Hepatic stellate cell (primary cell): ENCODE data around the gene NME3.

Experiments used
- DNase-seq: peaks from one replicate; pipeline ENCODE4 v3.0.0; 2011; ENCODE audit warnings: low spot score

NME3 gene

DNA sequence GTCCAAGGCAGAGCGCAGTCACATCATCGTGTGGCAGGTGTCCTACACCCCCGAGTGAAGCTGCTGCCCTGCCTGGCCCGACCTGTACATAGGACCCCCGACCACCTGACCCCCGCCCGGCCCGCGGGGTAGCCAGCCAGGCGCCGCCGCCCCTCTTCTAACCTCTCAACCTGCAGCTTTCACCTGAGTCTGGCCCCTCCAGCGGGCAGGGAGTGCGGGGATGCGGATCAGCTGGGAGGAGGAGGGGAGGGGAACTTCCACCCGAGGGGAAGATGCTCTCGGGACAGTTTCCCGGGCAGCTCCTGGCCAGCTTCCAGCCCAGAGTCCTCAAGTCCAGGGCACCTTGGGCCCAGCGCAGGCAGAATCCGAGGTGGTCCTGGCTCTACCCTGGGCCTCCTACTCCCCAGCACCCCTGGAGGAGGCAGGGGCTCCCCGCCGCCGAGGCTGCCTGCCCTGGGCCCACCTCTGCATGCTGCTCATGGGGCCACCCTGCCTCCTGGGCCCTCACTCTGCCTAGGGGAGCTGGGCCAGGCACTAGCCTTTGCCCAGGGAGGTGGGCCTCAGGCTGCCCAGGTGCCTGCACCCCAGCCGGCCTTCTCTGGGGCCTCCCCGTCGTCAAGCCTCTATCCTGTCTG is 2.5 kb downstream of the NME3 start:
- no peak for DNase-seq

- DNase-seq = no peak
These were observed 3.1 kb downstream of the NME3 start for GRCh38 chr16:1768061-1768766.

DNA sequence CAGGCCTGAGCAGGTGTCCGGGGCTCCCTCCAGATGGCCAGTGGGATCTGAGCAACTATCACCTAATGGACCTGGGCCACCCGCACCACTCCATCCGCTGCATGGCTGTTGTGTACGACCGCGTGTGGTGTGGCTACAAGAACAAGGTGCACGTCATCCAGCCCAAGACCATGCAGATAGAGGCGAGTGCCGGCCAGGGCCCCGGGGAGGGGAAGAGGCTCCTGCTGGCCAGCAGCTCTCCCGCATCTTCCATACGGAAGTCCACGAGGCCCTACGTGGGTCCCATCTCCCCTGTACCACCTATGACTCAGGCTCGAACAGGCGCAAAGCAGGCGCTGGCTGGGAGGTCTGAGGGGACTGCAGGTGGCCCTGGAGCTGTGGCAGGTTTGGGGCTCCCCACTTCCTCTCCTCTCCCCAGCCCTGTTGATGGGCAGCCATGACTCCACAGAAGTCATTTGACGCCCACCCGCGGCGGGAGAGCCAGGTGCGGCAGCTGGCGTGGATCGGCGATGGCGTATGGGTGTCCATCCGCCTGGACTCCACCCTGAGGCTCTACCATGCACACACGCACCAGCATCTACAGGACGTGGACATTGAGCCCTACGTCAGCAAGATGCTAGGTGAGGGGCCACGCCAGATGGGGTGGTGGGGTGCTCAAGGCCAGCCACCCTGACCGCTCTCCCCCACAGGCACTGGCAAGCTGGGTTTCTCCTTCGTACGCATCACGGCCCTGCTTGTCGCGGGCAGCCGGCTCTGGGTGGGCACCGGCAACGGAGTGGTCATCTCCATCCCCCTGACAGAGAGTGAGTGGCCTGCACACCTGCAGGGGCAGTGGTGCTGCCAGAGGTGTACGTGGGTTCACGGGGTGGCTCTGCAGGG is 4.0 kb downstream of the NME3 start:
- DNase-seq = no peak

GRCh38 chr16:1766701-1767100 is 4.6 kb downstream of the NME3 start:
- no peak for DNase-seq

DNA sequence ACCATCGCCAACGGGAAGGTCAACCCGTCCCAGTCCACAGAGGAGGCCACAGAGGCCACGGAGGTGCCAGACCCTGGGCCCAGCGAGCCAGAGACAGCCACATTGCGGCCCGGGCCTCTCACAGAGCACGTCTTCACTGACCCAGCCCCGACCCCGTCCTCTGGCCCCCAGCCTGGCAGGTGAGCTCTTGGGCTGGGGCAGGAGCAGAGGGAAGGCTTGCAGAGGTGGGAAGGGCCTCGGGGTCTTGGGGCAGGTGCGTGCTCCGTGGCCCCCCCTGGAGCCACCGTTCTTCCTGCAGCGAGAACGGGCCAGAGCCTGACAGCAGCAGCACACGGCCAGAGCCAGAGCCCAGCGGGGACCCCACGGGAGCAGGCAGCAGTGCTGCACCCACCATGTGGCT is 5.1 kb downstream of the NME3 start:
- no peak for DNase-seq

- no peak for DNase-seq
These were observed 5.5 kb downstream of the NME3 start for GRCh38 chr16:1765826-1766225.

DNA sequence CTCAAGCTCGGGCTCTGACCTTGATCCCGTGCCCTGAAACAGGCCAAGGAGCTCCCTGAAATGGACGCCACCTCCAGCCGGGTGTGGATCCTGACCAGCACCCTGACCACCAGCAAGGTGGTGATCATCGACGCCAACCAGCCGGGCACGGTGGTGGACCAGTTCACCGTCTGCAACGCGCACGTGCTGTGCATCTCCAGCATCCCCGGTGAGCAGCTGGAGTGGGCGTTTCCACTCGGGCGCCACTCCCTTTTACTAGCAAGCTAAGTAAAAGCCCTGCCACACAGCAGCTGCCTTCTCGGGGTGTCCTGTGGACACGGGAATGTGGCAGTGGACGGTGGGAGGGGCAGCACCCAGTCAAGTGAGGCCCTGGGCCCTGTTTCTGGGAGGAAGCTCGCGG is 6.4 kb downstream of the NME3 start:
- DNase-seq = no peak

DNA sequence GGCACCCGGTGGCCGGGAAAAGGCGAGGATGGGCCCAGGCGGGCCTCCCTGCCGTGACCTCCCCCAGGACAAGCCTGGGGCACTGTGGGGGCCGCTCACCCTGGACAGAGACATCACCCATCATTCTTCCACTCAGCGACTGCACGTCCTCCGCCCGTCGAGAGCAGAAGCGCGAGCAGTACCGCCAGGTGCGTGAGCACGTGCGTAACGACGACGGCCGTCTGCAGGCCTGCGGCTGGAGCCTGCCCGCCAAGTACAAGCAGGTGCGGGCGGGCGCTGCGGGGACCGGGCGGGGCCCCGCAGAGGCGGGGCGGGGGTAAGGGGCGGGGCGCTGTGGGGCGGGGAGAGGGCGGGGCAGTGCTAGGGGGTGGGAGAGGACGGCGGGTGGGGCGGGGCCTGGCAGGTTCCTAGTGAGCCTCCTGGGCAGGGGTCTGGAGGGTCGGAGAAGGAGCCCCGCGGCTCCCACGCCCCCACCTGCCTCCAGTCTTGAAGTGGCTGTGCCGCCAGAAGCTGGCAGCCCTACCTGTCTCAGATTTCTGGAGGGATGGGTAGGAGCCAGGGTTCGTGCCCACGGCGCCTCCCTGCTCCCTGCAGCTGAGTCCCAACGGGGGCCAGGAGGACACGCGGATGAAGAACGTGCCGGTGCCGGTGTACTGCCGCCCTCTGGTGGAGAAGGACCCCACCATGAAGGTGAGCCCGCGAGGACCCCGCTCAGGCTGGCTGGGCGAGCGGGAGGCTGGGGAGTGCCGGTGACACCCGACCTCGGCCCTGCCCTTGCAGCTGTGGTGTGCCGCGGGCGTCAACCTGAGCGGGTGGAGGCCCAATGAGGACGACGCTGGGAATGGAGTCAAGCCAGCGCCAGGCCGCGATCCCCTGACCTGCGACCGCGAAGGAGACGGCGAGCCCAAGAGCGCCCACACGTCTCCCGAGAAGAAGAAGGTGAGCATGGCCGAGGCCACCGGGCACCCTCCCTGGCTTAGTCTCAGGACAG is 7.5 kb downstream of the NME3 start:
- no peak for DNase-seq

DNA sequence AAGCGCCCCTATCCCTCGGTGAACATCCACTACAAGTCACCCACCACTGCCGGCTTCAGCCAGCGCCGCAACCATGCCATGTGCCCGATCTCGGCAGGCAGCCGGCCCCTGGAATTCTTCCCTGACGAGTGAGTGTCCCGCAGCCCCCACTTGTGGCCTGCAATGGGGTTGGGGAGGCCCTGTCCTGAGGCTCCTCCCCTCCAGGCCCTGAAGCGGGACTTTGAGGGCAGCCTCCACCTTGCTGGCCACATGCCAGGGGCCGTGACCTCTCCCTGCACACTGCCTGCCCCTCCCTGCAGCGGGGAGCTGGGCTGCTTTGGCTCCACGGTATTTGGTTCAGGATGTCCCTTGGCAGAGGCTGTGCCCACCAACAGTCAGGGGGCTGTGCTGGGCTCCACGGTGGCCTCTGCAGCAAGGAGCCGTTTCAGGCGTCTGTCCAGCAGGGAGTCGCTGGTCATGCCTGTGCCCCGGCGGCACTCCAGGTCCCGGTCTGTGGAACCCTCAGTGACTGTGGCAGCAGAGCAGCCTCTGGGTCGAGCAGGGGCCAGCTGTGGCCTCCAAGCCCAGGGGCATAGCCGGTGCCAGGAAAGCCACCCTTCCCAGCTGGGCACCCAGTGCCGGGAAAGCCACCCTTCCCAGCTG is 8.3 kb downstream of the NME3 start:
- DNase-seq = no peak

DNA sequence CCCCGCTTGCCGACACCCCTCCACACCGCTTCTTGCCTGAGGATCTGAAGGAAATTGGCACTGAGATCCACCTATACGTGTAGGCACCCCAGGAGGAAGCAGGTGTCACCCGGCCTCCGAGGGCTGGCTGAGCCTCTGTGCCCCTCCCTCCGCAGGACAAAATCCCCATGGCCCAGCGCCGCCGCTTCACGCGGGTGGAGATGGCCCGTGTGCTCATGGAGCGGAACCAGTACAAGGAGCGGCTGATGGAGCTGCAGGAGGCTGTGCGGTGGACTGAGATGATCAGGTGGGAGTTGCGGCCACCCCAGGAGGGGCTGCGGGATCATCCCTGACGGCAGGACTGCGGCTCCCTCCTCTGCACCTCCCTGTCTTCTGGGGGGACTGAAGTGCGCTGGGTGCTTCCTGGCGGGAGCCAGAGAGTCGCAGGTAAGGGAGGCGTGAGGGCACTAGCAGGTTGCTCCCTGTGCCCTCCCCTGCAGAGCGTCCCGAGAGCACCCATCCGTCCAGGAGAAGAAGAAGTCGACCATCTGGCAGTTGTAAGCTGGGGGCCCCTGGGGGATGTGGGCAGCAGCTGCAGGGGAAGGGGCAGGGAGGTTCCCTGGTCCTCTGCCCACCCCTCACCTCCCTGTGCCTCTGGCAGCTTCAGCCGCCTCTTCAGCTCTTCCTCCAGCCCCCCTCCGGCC is 9.0 kb downstream of the NME3 start:
- no peak for DNase-seq

DNA sequence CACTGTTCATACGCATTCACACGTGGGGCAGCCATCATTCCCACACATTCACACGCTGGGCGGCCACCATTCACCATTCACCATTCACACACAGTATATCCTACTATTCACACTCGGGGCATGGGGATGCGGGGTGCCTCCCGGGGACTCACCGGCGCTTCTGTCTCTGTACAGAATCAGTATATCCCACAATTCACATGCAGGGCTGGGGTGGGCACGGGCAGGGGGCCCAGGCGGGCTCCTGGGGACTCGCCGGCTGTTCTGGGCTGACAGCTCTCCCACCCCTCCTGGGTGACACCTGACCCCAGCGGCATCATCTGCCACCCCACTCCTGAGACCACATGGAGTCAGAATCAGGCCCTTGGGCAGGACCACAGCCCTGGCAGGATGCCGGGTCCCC is 9.6 kb downstream of the NME3 start:
- DNase-seq = no peak

GRCh38 chr16:1760911-1761310 is 10.4 kb downstream of the NME3 start:
- DNase-seq = no peak

GRCh38 chr16:1759511-1759910 is 11.8 kb downstream of the NME3 start:
- DNase-seq = no peak

- DNase-seq = no peak
These were observed 12.4 kb downstream of the NME3 start for GRCh38 chr16:1758923-1759322.

DNA sequence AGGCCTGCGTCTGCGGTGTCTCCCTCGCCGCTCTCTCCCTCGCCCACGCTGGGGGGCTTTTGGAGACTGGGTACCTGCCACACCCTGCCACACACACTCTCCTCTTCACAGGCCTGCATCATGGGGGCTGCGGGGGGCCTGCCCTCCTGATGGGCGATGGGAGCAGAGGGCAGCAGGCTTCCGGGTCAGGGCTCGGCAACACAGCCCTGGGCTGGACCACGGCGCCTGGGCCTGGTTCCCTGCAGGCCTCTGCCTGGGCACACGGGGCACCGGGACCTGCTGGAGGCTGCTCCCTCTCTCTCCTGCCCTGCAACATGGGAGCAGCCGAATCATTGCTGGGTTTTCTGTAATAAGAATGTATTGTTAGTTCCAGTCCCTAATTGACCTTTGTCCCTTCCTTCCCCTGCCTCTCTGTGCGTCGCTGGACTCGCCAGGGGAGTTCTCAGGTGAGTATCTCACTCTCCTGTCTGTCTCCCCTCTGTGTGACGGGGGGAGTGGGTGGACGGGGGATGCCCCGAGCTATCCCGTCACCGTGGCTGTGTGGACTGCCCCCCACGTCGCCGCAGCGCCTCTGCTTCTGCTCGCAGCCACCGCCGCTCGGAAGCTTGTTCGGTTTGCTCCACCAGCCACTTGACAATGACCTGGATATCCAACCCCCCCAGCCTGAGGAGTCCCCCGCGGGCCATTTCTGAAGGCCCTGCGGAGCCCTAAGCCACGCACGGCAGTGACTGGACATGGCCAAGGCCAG is 13.5 kb downstream of the NME3 start:
- DNase-seq = no peak

- no peak for DNase-seq
These were observed 17.1 kb downstream of the NME3 start for GRCh38 chr16:1754204-1754603.

DNA sequence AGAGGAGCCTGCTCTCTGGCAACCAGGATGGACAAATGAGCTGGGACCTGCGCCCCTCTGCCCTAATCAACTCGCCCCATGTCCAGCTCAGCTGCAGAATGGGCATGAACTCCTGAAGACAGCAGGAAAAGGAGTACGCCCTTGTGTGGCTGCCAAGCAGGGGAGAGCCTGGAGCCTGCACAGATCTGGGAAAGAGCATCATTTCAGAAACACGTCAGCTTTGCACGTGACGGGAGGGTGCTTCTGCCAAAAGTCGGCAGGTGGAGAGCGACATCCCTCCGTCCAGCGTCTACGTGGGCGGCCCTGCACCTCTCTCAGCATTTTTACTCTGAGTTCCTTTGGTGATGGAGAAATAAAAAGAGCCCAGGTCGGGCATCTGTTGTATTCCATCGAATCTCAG is 18.5 kb downstream of the NME3 start:
- no peak for DNase-seq

DNA sequence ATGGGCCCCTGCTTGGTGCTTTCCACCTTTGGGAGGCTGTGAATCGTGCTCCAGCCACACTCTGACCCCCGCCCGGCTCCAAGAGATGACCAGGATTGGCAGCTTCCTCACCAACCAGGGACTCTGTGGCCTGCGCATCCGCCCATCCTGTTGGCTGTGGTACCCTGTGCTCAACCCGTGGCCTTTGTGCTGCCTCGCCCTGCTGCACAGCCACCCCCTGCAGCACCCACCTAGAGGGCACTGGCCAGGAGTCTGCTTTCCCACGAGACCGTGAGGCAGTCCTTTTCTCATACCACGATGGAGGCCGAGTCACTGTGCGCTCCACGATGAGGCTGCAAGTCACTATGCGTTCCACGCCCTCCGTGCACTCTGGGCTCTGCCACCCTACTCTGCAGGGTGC is 19.4 kb downstream of the NME3 start:
- no peak for DNase-seq

DNA sequence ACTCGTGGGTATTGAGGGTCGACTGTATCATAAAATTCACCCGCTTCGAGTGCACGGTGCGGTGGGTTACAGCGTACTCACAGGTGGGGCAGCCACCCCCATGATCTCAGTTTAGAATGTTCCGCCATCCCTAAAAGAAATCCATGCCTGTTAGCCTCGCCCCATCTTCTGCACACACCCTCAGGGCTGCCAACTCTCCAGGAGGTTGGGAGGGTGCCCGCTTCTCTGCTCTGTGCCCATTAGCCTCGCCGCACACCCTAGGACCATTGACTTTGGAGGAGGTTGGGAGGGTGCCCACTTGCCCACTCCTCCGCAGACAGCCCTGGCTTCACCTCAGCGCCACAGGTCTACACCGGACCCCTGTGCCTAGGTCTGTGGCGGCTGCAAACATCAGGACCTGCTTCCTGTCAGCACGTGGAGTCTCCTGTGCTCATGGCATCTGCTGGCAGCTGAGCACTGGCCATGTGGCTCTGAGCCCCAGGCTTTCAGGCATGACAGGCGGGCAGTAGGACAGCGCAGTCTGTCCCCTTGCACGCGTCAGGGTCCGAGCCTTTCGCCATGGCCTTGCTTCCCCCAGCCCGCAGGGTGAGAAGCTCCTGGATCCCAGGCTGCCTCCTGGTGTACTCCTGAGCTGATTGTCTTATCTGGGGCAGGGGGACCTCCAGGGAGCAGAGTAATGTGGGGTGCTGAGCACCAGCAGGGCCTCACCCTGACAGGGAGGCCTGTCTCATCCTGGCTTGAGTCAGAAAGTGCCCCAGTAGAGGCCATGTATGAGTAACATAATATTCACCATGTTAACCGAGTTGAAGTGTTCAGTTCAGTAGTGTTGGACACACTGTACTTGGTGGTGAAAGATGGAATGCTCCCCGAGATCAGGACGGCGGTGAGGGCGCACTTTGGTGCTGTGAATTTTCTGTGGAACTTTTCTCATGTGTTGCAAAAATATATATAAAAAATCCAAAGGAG is 21.9 kb downstream of the NME3 start:
- DNase-seq = no peak
